Muscle layer of colon (tissue), 2 donors: ENCODE data around the gene VARS2.
"Not testable (repeated sequence)": the region's sequence is repeated elsewhere in the genome, so short reads cannot be mapped to it uniquely, and the experiment has no call there.

Experiments
- H3K27ac ChIP-seq: one replicate; pipeline ENCODE4 v1.7.0; 2013; ENCODE audit warnings: low read depth, mild to moderate bottlenecking, low read length, moderate library complexity
- H3K27me3 ChIP-seq, 2 donors: one replicate each; pipeline ENCODE4 v1.7.0; 2013; ENCODE audit warnings: low read length in 2 of 2, mild to moderate bottlenecking in 2 of 2; ENCODE audit not compliant: insufficient read depth in 2 of 2, control insufficient read depth in 1 of 2
- H3K36me3 ChIP-seq: one replicate; pipeline ENCODE4 v1.7.0; 2013; ENCODE audit warnings: mild to moderate bottlenecking, low read length; ENCODE audit not compliant: insufficient read depth
- H3K4me1 ChIP-seq: one replicate; pipeline ENCODE4 v1.7.0; 2013; ENCODE audit warnings: mild to moderate bottlenecking, low read length; ENCODE audit not compliant: insufficient read depth
- H3K4me3 ChIP-seq, 2 donors: one replicate each; pipeline ENCODE4 v1.7.0; 2013; ENCODE audit warnings: low read length in 2 of 2, low read depth in 1 of 2, mild to moderate bottlenecking in 1 of 2, moderate library complexity in 1 of 2
- H3K9ac ChIP-seq: one replicate; pipeline ENCODE4 v1.7.0; 2013; ENCODE audit warnings: low read length
- H3K9me3 ChIP-seq: one replicate; pipeline ENCODE4 v1.7.0; 2013; ENCODE audit warnings: mild to moderate bottlenecking, low read length
- donor health status: abdominal sarcoma.
- donor health status: Adenocarcinoma of cecum.

The VARS2 gene

GRCh38 chr6:30957716-30958115 lies 43.7 kb downstream of the VARS2 start:
- no peak overlapping the region for H3K9ac ChIP-seq

GRCh38 chr6:30960907-30961673 lies 47.1 kb downstream of the VARS2 start:
- H3K4me1 ChIP-seq, result no peaks in the 10 kb centered on the region
- no peak overlapping the region for H3K27ac ChIP-seq
- no peaks in the 10 kb centered on the region for H3K36me3 ChIP-seq
- no peak overlapping the region for H3K9ac ChIP-seq
- H3K4me3 ChIP-seq, result no peak overlapping the region
- no peaks in the 10 kb centered on the region for H3K27me3 ChIP-seq
- H3K9me3 ChIP-seq, result no peaks in the 10 kb centered on the region

More at GRCh38 chr6:30957716-30958115, 43.7 kb downstream of the VARS2 start:
- Histone ChIP-seq H3K27me3 (no peaks in the 10 kb centered on the region), H3K36me3 (no peaks in the 10 kb centered on the region), H3K27ac (no peak overlapping the region), H3K4me3 (no peak overlapping the region), H3K9me3 (no peaks in the 10 kb centered on the region), H3K4me1 (peaks cover 4% of the 10 kb centered on the region)

- Histone ChIP-seq H3K27ac (no peak overlapping the region), H3K9me3 (no peaks in the 10 kb centered on the region), H3K27me3 (no peaks in the 10 kb centered on the region)
Measured at GRCh38 chr6:30962716-30963115, 48.7 kb downstream of the VARS2 start.

GRCh38 chr6:30963641-30964040 lies 49.6 kb downstream of the VARS2 start:
- Histone ChIP-seq H3K4me1 (no peaks in the 10 kb centered on the region), H3K27me3 (no peaks in the 10 kb centered on the region), H3K4me3 (no peak overlapping the region), H3K9me3 (no peaks in the 10 kb centered on the region), H3K27ac (no peak overlapping the region), H3K9ac (no peak overlapping the region), H3K36me3 (no peaks in the 10 kb centered on the region)

More at GRCh38 chr6:30962716-30963115, 48.7 kb downstream of the VARS2 start:
- no peaks in the 10 kb centered on the region for H3K36me3 ChIP-seq
- no peak overlapping the region for H3K9ac ChIP-seq
- H3K4me3 ChIP-seq, result no peak overlapping the region
- no peaks in the 10 kb centered on the region for H3K4me1 ChIP-seq

GRCh38 chr6:30964075-30964474 lies 50.0 kb downstream of the VARS2 start:
- Histone ChIP-seq H3K4me1 (no peaks in the 10 kb centered on the region), H3K9me3 (no peaks in the 10 kb centered on the region), H3K27me3 (no peaks in the 10 kb centered on the region), H3K4me3 (no peak overlapping the region), H3K27ac (no peak overlapping the region), H3K9ac (no peak overlapping the region), H3K36me3 (no peaks in the 10 kb centered on the region)

- Histone ChIP-seq H3K4me1 (no peaks in the 10 kb centered on the region), H3K4me3 (no peak overlapping the region), H3K36me3 (no peaks in the 10 kb centered on the region), H3K9ac (no peak overlapping the region), H3K27me3 (no peaks in the 10 kb centered on the region), H3K9me3 (no peaks in the 10 kb centered on the region), H3K27ac (no peak overlapping the region)
Measured at GRCh38 chr6:30965140-30965601, 51.1 kb downstream of the VARS2 start.

GRCh38 chr6:30966154-30966553 lies 52.1 kb downstream of the VARS2 start:
- Histone ChIP-seq H3K27ac (no peak overlapping the region), H3K4me3 (no peak overlapping the region), H3K36me3 (no peaks in the 10 kb centered on the region), H3K4me1 (no peaks in the 10 kb centered on the region), H3K9ac (no peak overlapping the region), H3K9me3 (no peaks in the 10 kb centered on the region), H3K27me3 (no peaks in the 10 kb centered on the region)

GRCh38 chr6:30969171-30969570 lies 55.1 kb downstream of the VARS2 start:
- H3K36me3 ChIP-seq, H3K4me1 ChIP-seq, H3K9me3 ChIP-seq, H3K9ac ChIP-seq, H3K4me3 ChIP-seq, H3K27ac ChIP-seq, H3K27me3 ChIP-seq: not testable (repeated sequence)

- H3K4me1 ChIP-seq, result no peaks in the 10 kb centered on the region
- no peak overlapping the region for H3K9ac ChIP-seq
- no peaks in the 10 kb centered on the region for H3K27me3 ChIP-seq
Measured at GRCh38 chr6:30970946-30971345, 56.9 kb downstream of the VARS2 start.

GRCh38 chr6:30972816-30973215 lies 58.8 kb downstream of the VARS2 start:
- Histone ChIP-seq H3K9ac (no peak overlapping the region), H3K4me1 (no peaks in the 10 kb centered on the region), H3K36me3 (no peaks in the 10 kb centered on the region), H3K9me3 (no peaks in the 10 kb centered on the region), H3K27me3 (no peaks in the 10 kb centered on the region), H3K27ac (no peak overlapping the region), H3K4me3 (no peak overlapping the region)

More at GRCh38 chr6:30970946-30971345, 56.9 kb downstream of the VARS2 start:
- Histone ChIP-seq H3K36me3 (no peaks in the 10 kb centered on the region), H3K27ac (no peak overlapping the region), H3K4me3 (no peak overlapping the region), H3K9me3 (no peaks in the 10 kb centered on the region)

GRCh38 chr6:30974490-30975252 lies 60.6 kb downstream of the VARS2 start:
- Histone ChIP-seq H3K4me3 (no peak overlapping the region), H3K4me1 (no peaks in the 10 kb centered on the region), H3K9ac (no peak overlapping the region), H3K9me3 (no peaks in the 10 kb centered on the region), H3K27me3 (no peaks in the 10 kb centered on the region), H3K27ac (no peak overlapping the region), H3K36me3 (no peaks in the 10 kb centered on the region)
